GM12892 (cell line): ENCODE data around the gene IDH2.
A peak's percentile ranks its signal among the peaks of the same experiment; 100 is the strongest.

Experiments
- DNase-seq: peaks from one replicate; pipeline ENCODE4 v3.0.0; 2011; ENCODE audit not compliant: insufficient read length
- FAIRE-seq: peaks from 2 replicates; lab custom pipeline; 2011; peaks lifted over from hg19 to GRCh38; lab: Jason Lieb, UNC
- POLR2A ChIP-seq: IDR thresholded peaks from 2 replicates; pipeline ENCODE4 v1.6.1; 2011; ENCODE audit warnings: low read depth, low read length, control low read depth
- POLR2AphosphoS5 ChIP-seq: IDR thresholded peaks from 2 replicates; pipeline ENCODE4 v1.6.1; 2011; ENCODE audit warnings: low read depth, low read length, control low read depth
- TAF1 ChIP-seq: IDR thresholded peaks from 2 replicates; pipeline ENCODE4 v1.6.1; 2011; ENCODE audit warnings: low read depth, mild to moderate bottlenecking, control low read depth, low read length, borderline replicate concordance

Gene IDH2

GRCh38 chr15:90090226-90090848 lies 11.9 kb downstream of the IDH2 start:
- DNase-seq (no peak), FAIRE-seq (no peak)
- TF ChIP-seq POLR2A (no peak), POLR2AphosphoS5 (no peak), TAF1 (no peak)

GRCh38 chr15:90087454-90088154 lies 14.7 kb downstream of the IDH2 start:
- FAIRE-seq (no peak), DNase-seq (no peak)
- TF ChIP-seq POLR2AphosphoS5 (no peak), POLR2A (no peak), TAF1 (no peak)

DNA sequence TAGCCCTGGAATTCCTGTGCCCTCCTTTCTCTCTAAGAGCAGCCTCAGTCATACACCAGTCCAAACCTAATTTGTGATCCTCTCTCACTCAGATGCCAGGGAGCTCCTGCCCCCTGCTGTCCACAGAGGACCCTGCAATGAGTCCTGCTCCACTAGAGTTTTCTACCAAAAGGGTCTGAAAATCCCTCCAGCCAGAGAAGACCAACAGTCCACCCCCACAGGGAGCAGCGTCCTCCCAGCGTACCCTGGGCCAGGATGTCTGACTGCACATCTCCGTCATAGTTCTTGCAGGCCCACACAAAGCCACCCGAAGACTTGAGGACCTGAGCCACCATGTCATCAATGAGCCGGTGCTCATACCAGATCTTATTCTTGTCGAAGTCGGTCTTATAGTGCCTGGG lies 15.4 kb downstream of the IDH2 start:
- FAIRE-seq (peak; percentile 81), DNase-seq (peak; percentile 55)
- TF ChIP-seq TAF1 (no peak), POLR2A (no peak), POLR2AphosphoS5 (no peak)

- FAIRE-seq = no peak
- no peak for TF ChIP-seq TAF1
- TF ChIP-seq POLR2AphosphoS5 = no peak
- no peak for TF ChIP-seq POLR2A
These were observed 16.7 kb downstream of the IDH2 start for GRCh38 chr15:90085565-90085964.

GRCh38 chr15:90084876-90085423 lies 17.3 kb downstream of the IDH2 start:
- DNase-seq = no peak
- no peak for FAIRE-seq
- TF ChIP-seq POLR2A = no peak
- TF ChIP-seq TAF1 = no peak
- TF ChIP-seq POLR2AphosphoS5 = no peak

More at GRCh38 chr15:90085565-90085964, 16.7 kb downstream of the IDH2 start:
- DNase-seq = no peak

DNA sequence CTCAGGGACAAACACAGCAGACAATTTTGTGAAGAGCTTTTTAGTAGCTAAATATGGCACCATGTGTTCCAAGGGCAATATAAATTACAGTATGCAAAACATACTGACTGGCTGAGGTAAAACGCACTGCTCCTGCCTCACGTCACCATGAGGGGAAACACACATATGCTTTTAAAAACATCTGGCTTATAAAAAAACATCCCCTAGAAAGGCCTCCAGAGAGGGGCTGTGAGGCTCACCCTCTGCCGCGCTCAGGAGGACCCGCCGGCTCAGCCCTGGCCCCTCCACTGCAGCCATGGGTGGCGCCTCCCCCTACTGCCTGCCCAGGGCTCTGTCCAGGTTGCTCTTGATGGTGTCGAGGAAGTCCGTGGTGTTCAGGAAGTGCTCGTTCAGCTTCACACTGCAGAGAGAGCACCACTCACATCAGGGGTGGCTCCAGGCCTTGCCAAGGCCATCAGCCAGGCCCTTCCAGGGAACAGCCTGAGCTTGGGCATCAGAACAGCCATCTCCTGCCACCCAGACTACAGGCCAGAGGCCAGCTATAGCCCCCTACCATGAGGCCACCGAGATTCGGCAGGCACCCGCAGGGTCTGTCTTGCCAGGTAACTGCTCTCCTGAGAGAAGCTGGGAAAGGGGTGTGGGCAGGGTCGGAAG lies 18.2 kb downstream of the IDH2 start:
- DNase-seq (no peak), FAIRE-seq (no peak)
- TF ChIP-seq POLR2A (no peak), POLR2AphosphoS5 (no peak), TAF1 (no peak)

- FAIRE-seq = no peak
- TF ChIP-seq POLR2AphosphoS5 (no peak), POLR2A (no peak), TAF1 (no peak)
- DNase-seq = no peak
These were observed 18.8 kb downstream of the IDH2 start for GRCh38 chr15:90083419-90083818.

- TF ChIP-seq POLR2AphosphoS5 (no peak), TAF1 (no peak)
- no peak for FAIRE-seq
- no peak for DNase-seq
These were observed 20.0 kb downstream of the IDH2 start for GRCh38 chr15:90082140-90082715.

GRCh38 chr15:90080818-90081393 lies 21.4 kb downstream of the IDH2 start:
- no peak for FAIRE-seq
- TF ChIP-seq POLR2AphosphoS5 (no peak), POLR2A (0 out of 2 replicates have a peak, but pooled peaks have one; percentile 23)
- no peak for DNase-seq

DNA sequence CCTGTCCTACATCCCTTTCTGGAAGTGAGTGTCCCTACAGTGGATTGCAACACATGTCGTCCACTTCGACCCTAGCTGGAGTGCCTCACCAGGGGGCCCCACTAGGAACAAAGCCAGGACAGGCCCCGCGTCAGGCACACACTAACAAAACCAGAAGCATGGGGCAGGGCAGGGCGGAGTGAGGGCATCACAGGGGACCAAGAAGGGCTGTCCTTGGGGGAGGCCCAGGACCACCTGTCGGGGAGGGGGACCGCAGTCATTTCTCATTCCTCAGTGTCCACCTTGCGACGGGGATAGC lies 21.9 kb downstream of the IDH2 start:
- TF ChIP-seq POLR2A = no peak
- no peak for TF ChIP-seq TAF1
- TF ChIP-seq POLR2AphosphoS5 = no peak
- no peak for FAIRE-seq
- no peak for DNase-seq
